Measurements from ENCODE around the gene USP40. TPM values are rescaled to one million over a fixed set of nuclear protein-coding genes. Genes with fewer than 3 reads are reported as not detected.

Gene USP40
- total RNA-seq, 8 experiments from 2014 or later: 13.4 to 79.9 (median 27.8) TPM

DNA sequence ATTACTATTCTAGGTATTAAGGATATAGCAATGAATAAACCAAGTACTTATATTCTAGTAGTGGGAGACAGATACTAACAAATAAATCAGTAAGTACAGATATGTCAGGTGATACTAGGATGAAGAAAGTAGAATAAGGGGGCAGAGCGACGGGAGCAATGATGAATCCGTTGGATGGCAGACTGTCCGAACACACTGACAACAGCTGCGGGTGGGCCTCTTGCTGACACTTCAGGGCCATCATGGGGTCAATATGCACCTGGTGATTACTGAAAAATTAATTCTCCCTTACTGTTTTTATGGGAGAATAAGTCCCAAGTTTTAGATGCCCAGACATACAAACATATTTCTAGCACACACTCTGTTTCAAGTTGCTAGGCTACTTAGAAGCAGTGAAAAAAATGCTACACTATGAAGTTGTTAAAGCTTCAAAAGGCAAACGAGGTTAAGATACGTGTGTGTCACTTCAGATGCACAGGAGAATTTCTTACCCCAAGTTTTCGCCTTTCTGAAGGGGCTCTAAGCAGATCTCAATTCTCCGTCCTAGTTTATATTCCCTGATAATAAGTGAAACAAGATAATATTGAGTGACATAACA is 78.7 kb downstream of the USP40 start:
- Histone ChIP-seq H3K4me3 (no peak overlapping the region), H3K27ac (no peak overlapping the region), H3K4me1 (replicated peaks in 1 of 2) (no peaks in the 10 kb centered on the region)
- 61 to 100% (median 84%) methylated on average over 2 to 8 of the region's 9 CpGs; no CpG with 5 or more reads in 1 of the 10 experiments for WGBS, 10 experiments
- in situ Hi-C loops (cut with MboI; ENCODE audit: low pct_unique_long_range_greater_than_20kb in 2 of 9, low sequenced_read_pairs in 9 of 9, unreplicated experiment in 9 of 9): no loop called here
- ATAC-seq (replicated peaks in 6 of 8): no peak

GRCh38 chr2:233486778-233487552 is 79.6 kb downstream of the USP40 start:
- in situ Hi-C loops (cut with MboI; ENCODE audit: low pct_unique_long_range_greater_than_20kb in 2 of 9, low sequenced_read_pairs in 9 of 9, unreplicated experiment in 9 of 9): no loop called here
- H3K4me3 ChIP-seq: no peak overlapping the region
- no peak overlapping the region for H3K27ac ChIP-seq
- 29 to 90% (median 67%) methylated on average over 1 to 4 of the region's 4 CpGs; no CpG with 5 or more reads in 1 of the 10 experiments for WGBS, 10 experiments
- no peaks in the 10 kb centered on the region for H3K4me1 ChIP-seq (replicated peaks in 1 of 2)
- ATAC-seq (replicated peaks in 6 of 8): peak in 3 of 8 experiments; percentile 29 to 49 (median 42)

DNA sequence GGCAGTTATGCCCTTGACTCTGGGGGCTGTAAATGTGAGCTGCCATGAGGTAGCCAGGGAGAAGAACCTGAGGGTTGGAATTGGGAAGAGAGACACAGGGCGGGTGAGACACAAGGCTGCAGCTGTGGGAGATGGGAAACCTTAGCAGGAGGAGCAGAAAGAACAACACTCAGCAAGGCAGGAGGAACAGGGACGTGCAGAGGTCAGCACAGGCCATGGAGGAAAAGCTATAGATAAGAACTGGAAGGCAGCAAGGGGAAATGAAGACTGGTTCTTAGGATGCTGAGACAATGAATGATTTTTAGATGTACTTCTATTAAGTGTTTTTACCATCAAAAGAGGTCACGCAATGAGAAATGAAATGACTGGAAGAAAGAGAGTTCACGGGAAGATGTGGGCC is 80.2 kb downstream of the USP40 start:
- no peaks in the 10 kb centered on the region for H3K4me1 ChIP-seq (replicated peaks in 1 of 2)
- H3K4me3 ChIP-seq: no peak overlapping the region
- 76 to 97% (median 92%) methylated on average over 1 to 4 of the region's 4 CpGs; no CpG with 5 or more reads in 2 of the 10 experiments for WGBS, 10 experiments
- ATAC-seq (replicated peaks in 6 of 8): no peak
- in situ Hi-C loops (cut with MboI; ENCODE audit: low pct_unique_long_range_greater_than_20kb in 2 of 9, low sequenced_read_pairs in 9 of 9, unreplicated experiment in 9 of 9): no loop called here
- H3K27ac ChIP-seq: no peak overlapping the region

DNA sequence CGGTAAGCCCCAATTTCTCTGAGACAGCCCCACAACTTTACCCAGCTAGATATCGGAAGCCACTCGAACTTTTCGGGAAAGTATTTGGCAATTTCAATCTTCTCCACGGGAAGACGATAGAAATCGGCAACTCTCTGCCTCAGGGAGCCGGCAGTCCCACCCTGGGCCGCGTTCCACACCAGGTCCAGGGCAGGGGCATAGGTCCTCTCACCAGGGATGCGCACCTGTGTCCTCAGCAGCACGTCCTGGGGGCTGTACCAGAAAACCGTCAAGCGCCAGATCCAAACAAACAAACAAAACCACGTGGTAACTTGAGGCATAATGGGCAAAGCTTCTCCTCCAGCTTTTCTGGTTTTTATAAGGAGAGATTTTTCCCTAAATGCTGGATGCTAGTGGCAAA is 80.9 kb downstream of the USP40 start:
- peaks cover 0 to 3% of the 10 kb centered on the region in 2 donors for H3K4me1 ChIP-seq (replicated peaks in 1 of 2)
- in situ Hi-C loops (cut with MboI; ENCODE audit: low pct_unique_long_range_greater_than_20kb in 2 of 9, low sequenced_read_pairs in 9 of 9, unreplicated experiment in 9 of 9): no loop called here
- H3K4me3 ChIP-seq: no peak overlapping the region
- WGBS, 10 experiments: 78 to 100% (median 96%) methylated on average over 2 to 13 of the region's 15 CpGs
- no peak overlapping the region for H3K27ac ChIP-seq
- no peak for ATAC-seq (replicated peaks in 6 of 8)

- peaks cover 0 to 3% of the 10 kb centered on the region in 2 donors for H3K4me1 ChIP-seq (replicated peaks in 1 of 2)
- H3K27ac ChIP-seq: no peak overlapping the region
- 60 to 100% (median 100%) methylated on average over 1 to 5 of the region's 5 CpGs; no CpG with 5 or more reads in 4 of the 10 experiments for WGBS, 10 experiments
- ATAC-seq (replicated peaks in 6 of 8): no peak
- in situ Hi-C loops (cut with MboI; ENCODE audit: low pct_unique_long_range_greater_than_20kb in 2 of 9, low sequenced_read_pairs in 9 of 9, unreplicated experiment in 9 of 9): no loop called here
- H3K4me3 ChIP-seq: no peak overlapping the region
These were observed 84.0 kb downstream of the USP40 start for GRCh38 chr2:233482616-233483015.

- H3K27ac ChIP-seq: no peak overlapping the region
- H3K4me3 ChIP-seq: no peak overlapping the region
- in situ Hi-C loops (cut with MboI; ENCODE audit: low pct_unique_long_range_greater_than_20kb in 2 of 9, low sequenced_read_pairs in 9 of 9, unreplicated experiment in 9 of 9): no loop called here
- peaks cover 0 to 3% of the 10 kb centered on the region in 2 donors for H3K4me1 ChIP-seq (replicated peaks in 1 of 2)
- ATAC-seq (replicated peaks in 6 of 8): peak in 1 of 8 experiments; percentile 30
- 75 to 100% (median 88%) methylated on average over 1 to 18 of the region's 22 CpGs for WGBS, 10 experiments
These were observed 85.0 kb downstream of the USP40 start for GRCh38 chr2:233481368-233482142.

- WGBS, 10 experiments: 75 to 84% (median 81%) methylated on average over 2 to 14 of the region's 21 CpGs; no CpG with 5 or more reads in 7 of the 10 experiments
- Histone ChIP-seq H3K4me3 (no peak overlapping the region), H3K4me1 (replicated peaks in 1 of 2) (peaks cover 0 to 3% of the 10 kb centered on the region in 2 donors), H3K27ac (no peak overlapping the region)
- peak in 5 of 8 experiments; percentile 16 to 33 (median 17) for ATAC-seq (replicated peaks in 6 of 8)
- in situ Hi-C loops (cut with MboI; ENCODE audit: low pct_unique_long_range_greater_than_20kb in 2 of 9, low sequenced_read_pairs in 9 of 9, unreplicated experiment in 9 of 9): no loop called here
These were observed 85.9 kb downstream of the USP40 start for GRCh38 chr2:233480490-233481202.

DNA sequence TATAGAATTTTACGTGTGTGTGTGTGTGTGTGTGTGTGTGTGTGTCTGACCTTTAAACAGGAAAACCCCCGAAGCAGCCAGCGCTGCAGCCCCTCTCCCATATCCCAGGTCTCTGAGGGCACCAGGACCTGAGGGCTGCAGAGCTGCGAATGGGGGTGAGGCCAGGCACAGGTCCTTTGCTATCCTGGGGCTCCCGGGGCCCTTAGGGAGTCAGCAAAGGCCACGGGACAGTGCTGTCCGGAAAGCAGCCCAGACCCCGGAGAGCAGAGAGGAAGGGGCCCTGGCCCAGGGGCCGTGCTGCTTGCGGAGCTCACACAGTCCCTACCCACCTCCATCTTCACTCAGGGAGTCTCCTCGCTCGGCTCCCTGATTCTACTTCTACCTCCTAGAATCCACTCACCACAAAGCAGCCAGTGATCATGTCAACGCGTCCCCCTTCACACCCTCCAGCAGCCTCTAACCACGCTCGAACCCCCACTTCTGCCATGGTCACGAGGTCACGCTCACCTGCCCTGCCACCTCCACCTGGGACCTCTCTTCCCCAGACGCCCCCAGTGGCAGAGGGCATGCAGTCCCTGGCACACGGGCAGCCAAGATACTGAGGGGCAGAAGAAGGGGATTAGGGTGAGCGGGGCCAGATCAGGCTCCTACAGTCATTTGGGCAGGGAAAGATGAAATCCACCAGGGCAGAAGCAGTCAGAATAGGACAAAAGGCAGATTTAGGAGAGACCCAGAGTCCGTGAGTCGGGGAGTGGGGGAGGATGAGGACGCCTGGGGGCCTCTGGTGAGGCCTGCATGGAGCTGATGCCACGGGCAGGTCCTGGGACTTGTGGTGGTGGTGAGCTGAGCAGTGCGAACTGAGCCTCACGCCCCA is 86.7 kb downstream of the USP40 start:
- ATAC-seq (replicated peaks in 6 of 8): peak in 1 of 8 experiments; percentile 24
- H3K27ac ChIP-seq: no peak overlapping the region
- WGBS, 10 experiments: 20 to 92% (median 80%) methylated on average over 1 to 2 of the region's 27 CpGs; no CpG with 5 or more reads in 7 of the 10 experiments
- no peak overlapping the region for H3K4me3 ChIP-seq
- in situ Hi-C loops (cut with MboI; ENCODE audit: low pct_unique_long_range_greater_than_20kb in 2 of 9, low sequenced_read_pairs in 9 of 9, unreplicated experiment in 9 of 9): no loop called here
- peaks cover 0 to 3% of the 10 kb centered on the region in 2 donors for H3K4me1 ChIP-seq (replicated peaks in 1 of 2)

GRCh38 chr2:233477548-233478433 is 88.8 kb downstream of the USP40 start:
- Histone ChIP-seq H3K4me1 (replicated peaks in 1 of 2) (peaks cover 0 to 3% of the 10 kb centered on the region in 2 donors), H3K4me3 (no peak overlapping the region), H3K27ac (no peak overlapping the region)
- ATAC-seq (replicated peaks in 6 of 8): no peak
- in situ Hi-C loops (cut with MboI; ENCODE audit: low pct_unique_long_range_greater_than_20kb in 2 of 9, low sequenced_read_pairs in 9 of 9, unreplicated experiment in 9 of 9): no loop called here
- 78 to 95% (median 92%) methylated on average over 2 to 14 of the region's 29 CpGs; no CpG with 5 or more reads in 3 of the 10 experiments for WGBS, 10 experiments

- Histone ChIP-seq H3K4me1 (replicated peaks in 1 of 2) (peaks cover 0 to 3% of the 10 kb centered on the region in 2 donors), H3K27ac (no peak overlapping the region), H3K4me3 (no peak overlapping the region)
- in situ Hi-C loops (cut with MboI; ENCODE audit: low pct_unique_long_range_greater_than_20kb in 2 of 9, low sequenced_read_pairs in 9 of 9, unreplicated experiment in 9 of 9): no loop called here
- 60 to 98% (median 92%) methylated on average over 1 to 29 of the region's 45 CpGs; no CpG with 5 or more reads in 4 of the 10 experiments for WGBS, 10 experiments
- ATAC-seq (replicated peaks in 6 of 8): no peak
These were observed 89.7 kb downstream of the USP40 start for GRCh38 chr2:233476651-233477547.
